ENCODE measurements around the gene SPINT2. TPM values are rescaled to one million over a fixed set of nuclear protein-coding genes. Genes with fewer than 3 reads are reported as not detected.
A peak's percentile ranks its signal among the peaks of the same experiment; 100 is the strongest.

The SPINT2 gene
- polyA plus RNA-seq, 1 donor (not counting 4 experiments of a cell fraction or from before 2014, with no cell fraction given) = 363 TPM

DNA sequence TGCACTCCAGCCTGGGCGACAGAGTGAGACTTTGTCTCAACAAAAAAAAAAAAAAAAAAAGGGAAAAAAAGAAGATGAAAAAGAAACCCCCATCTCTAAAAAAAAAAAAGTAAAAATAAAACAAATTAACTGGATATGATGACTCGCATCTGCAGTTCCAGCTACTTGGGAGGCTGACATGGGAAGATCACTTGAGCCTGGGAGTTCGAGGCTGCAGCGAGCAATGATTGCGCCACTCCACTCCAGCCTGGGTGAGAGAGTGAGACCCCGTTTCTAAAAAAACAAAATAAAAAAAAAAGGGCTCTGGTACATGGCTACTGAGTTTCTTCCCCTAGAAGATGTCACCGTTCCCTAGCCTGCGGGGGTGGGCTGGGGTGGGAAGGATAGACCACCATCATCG lies 68.9 kb downstream of the SPINT2 start:
- H3K27me3 ChIP-seq (ENCODE audit: control insufficient read depth, extremely low read depth, insufficient read depth, low read length) = no peaks in the 10 kb centered on the region
- H2AFZ ChIP-seq (ENCODE audit: control insufficient read depth, low read length) = no peak overlapping the region
- DNase-seq (ENCODE audit: low read depth, low spot score) = no peak
- dilution Hi-C loops (cut with MboI; ENCODE audit: extremely low pct_ligation_motif_present, low sequenced_read_pairs) = no loop called here
- H3K9me3 ChIP-seq (ENCODE audit: control insufficient read depth, low read depth, low read length) = no peaks in the 10 kb centered on the region
- H4K20me1 ChIP-seq (ENCODE audit: control insufficient read depth, extremely low read depth, insufficient read depth, low read length) = no peaks in the 10 kb centered on the region
- H3K36me3 ChIP-seq (ENCODE audit: control insufficient read depth in 2 of 2, extremely low read depth in 1 of 2, insufficient read depth in 2 of 2, low read length in 2 of 2) = peaks cover 9 to 20% of the 10 kb centered on the region in 2 experiments
- H3K79me2 ChIP-seq (ENCODE audit: control insufficient read depth, insufficient read depth, low read length) = no peaks in the 10 kb centered on the region
- TF ChIP-seq EZH2 (IDR thresholded peaks at IDR 0.05; ENCODE audit: low read length) = no peak
- TF ChIP-seq, protein P1, sequence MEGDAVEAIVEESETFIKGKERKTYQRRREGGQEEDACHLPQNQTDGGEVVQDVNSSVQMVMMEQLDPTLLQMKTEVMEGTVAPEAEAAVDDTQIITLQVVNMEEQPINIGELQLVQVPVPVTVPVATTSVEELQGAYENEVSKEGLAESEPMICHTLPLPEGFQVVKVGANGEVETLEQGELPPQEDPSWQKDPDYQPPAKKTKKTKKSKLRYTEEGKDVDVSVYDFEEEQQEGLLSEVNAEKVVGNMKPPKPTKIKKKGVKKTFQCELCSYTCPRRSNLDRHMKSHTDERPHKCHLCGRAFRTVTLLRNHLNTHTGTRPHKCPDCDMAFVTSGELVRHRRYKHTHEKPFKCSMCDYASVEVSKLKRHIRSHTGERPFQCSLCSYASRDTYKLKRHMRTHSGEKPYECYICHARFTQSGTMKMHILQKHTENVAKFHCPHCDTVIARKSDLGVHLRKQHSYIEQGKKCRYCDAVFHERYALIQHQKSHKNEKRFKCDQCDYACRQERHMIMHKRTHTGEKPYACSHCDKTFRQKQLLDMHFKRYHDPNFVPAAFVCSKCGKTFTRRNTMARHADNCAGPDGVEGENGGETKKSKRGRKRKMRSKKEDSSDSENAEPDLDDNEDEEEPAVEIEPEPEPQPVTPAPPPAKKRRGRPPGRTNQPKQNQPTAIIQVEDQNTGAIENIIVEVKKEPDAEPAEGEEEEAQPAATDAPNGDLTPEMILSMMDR (optimal IDR thresholded peaks at IDR 0.05 in 1 of 3, IDR thresholded peaks at IDR 0.05 in 1 of 3, conservative IDR thresholded peaks at IDR 0.05 in 1 of 3; ENCODE audit: extremely low read depth in 1 of 3, insufficient read depth in 2 of 3, low read length in 3 of 3) = no peak
- no peak overlapping the region for H3K27ac ChIP-seq (ENCODE audit: control insufficient read depth, insufficient read depth, low read length)
- no peak overlapping the region for H3K4me3 ChIP-seq (ENCODE audit: control insufficient read depth in 2 of 3, extremely low read depth in 1 of 3, insufficient read depth in 2 of 3, low read depth in 1 of 3, low read length in 3 of 3)
- H3K9ac ChIP-seq (ENCODE audit: control insufficient read depth, extremely low read depth, insufficient read depth, low read length) = no peak overlapping the region
- FAIRE-seq = no peak
- H3K4me1 ChIP-seq (ENCODE audit: control insufficient read depth, extremely low read depth, insufficient read depth, low read length) = peaks cover 5% of the 10 kb centered on the region
- no peak overlapping the region for H3K4me2 ChIP-seq (ENCODE audit: control insufficient read depth, extremely low read depth, insufficient read depth, low read depth, low read length)
- no peaks in the 10 kb centered on the region for H3K9me1 ChIP-seq (ENCODE audit: control insufficient read depth, extremely low read depth, insufficient read depth, low read length)

DNA sequence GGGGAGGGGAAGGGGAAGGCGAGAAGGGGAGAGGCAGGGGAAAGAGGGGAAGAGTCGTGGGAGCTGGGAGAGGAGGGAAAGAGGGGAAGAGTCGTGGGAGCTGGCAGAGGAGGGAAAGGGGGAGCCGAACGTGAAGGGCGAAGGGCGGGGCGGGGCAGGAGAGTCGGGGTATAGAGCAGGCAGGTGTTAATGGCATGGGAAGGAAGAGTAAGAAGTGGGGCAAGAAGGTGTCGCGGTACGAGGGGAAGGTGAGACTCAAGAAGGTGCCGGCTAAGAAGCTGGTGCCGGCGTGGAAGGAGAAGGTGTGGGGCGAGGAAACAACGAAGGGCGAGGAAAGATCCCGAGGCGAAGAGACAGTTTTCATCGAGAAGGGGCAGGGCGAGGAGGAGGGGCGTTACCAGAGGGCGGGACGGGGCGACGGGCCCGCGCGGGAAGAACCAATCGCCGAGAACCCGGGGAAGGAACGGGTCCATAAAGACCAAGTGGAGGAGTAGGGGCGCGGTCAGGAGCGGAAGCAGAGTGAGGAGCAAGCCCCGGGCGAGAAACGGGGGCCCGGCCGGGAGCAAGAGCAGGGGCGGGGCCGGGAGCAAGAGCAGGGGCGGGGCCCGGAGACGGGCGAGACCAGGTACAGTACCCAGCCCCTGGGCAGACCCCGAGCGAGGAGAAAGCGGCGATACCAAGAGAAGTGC lies 71.7 kb downstream of the SPINT2 start:
- peak; percentile 88 for FAIRE-seq

More for the DNA sequence above, 71.7 kb downstream of the SPINT2 start:
- H3K27ac ChIP-seq (ENCODE audit: control insufficient read depth, insufficient read depth, low read length) = peak overlapping the region; percentile 93
- dilution Hi-C loops (cut with MboI; ENCODE audit: extremely low pct_ligation_motif_present, low sequenced_read_pairs) = no loop called here
- peak; percentile 80 for DNase-seq (ENCODE audit: low read depth, low spot score)
- H3K4me3 ChIP-seq (ENCODE audit: control insufficient read depth in 2 of 3, extremely low read depth in 1 of 3, insufficient read depth in 2 of 3, low read depth in 1 of 3, low read length in 3 of 3) = peak overlapping the region; percentile 62 to 97 (median 96)
- H3K36me3 ChIP-seq (ENCODE audit: control insufficient read depth in 2 of 2, extremely low read depth in 1 of 2, insufficient read depth in 2 of 2, low read length in 2 of 2) = peaks cover 2 to 4% of the 10 kb centered on the region in 2 experiments
- TF ChIP-seq, protein P1 (optimal IDR thresholded peaks at IDR 0.05 in 1 of 3, IDR thresholded peaks at IDR 0.05 in 1 of 3, conservative IDR thresholded peaks at IDR 0.05 in 1 of 3; ENCODE audit: extremely low read depth in 1 of 3, insufficient read depth in 2 of 3, low read length in 3 of 3) = no peak
- TF ChIP-seq EZH2 (IDR thresholded peaks at IDR 0.05; ENCODE audit: low read length) = no peak
- peak overlapping the region; percentile 96 for H3K4me2 ChIP-seq (ENCODE audit: control insufficient read depth, extremely low read depth, insufficient read depth, low read depth, low read length)
- H3K4me1 ChIP-seq (ENCODE audit: control insufficient read depth, extremely low read depth, insufficient read depth, low read length) = peaks cover 12% of the 10 kb centered on the region
- peak overlapping the region; percentile 93 for H3K9ac ChIP-seq (ENCODE audit: control insufficient read depth, extremely low read depth, insufficient read depth, low read length)
- no peaks in the 10 kb centered on the region for H3K27me3 ChIP-seq (ENCODE audit: control insufficient read depth, extremely low read depth, insufficient read depth, low read length)
- H2AFZ ChIP-seq (ENCODE audit: control insufficient read depth, low read length) = peak overlapping the region; percentile 98
- H3K9me3 ChIP-seq (ENCODE audit: control insufficient read depth, low read depth, low read length) = no peaks in the 10 kb centered on the region
- H3K79me2 ChIP-seq (ENCODE audit: control insufficient read depth, insufficient read depth, low read length) = no peaks in the 10 kb centered on the region
- H3K9me1 ChIP-seq (ENCODE audit: control insufficient read depth, extremely low read depth, insufficient read depth, low read length) = no peaks in the 10 kb centered on the region
- no peaks in the 10 kb centered on the region for H4K20me1 ChIP-seq (ENCODE audit: control insufficient read depth, extremely low read depth, insufficient read depth, low read length)

All from keratinocyte (primary cell).